Small intestine (tissue), 7 donors: Measurements from ENCODE around the gene AP4S1. TPM values are rescaled to one million over a fixed set of nuclear protein-coding genes. Genes with fewer than 3 reads are reported as not detected.
A peak's percentile ranks its signal among the peaks of the same experiment; 100 is the strongest.
"Not testable (repeated sequence)": the region's sequence is repeated elsewhere in the genome, so short reads cannot be mapped to it uniquely, and the experiment has no call there.

ENCODE experiments used
- DNase-seq, 2 donors: peaks; one replicate each; pipeline versions ENCODE4 v3.0.0 to v3.0.0-alpha.2; 2013
- FAIRE-seq: peaks from 2 replicates; lab custom pipeline; 2012; peaks lifted over from hg19 to GRCh38; lab: Jason Lieb, UNC
- H3K27ac ChIP-seq, 3 donors: one replicate each; pipeline ENCODE4 v1.5.1; 2013; ENCODE audit warnings: low read length in 2 of 3, mild to moderate bottlenecking in 2 of 3, control low read depth in 1 of 3, inconsistent platforms in 1 of 3, low read depth in 1 of 3, moderate library complexity in 1 of 3
- H3K27me3 ChIP-seq, 3 donors: one replicate each; pipeline ENCODE4 v1.6.1; 2013; ENCODE audit warnings: low read length in 3 of 3, inconsistent platforms in 1 of 3; ENCODE audit not compliant: control insufficient read depth in 3 of 3, insufficient read depth in 3 of 3
- H3K36me3 ChIP-seq, 3 donors: one replicate each; pipeline ENCODE4 v1.6.1; 2013; ENCODE audit warnings: low read length in 3 of 3, inconsistent platforms in 1 of 3, low read depth in 1 of 3, mild to moderate bottlenecking in 1 of 3, moderate library complexity in 1 of 3; ENCODE audit not compliant: control insufficient read depth in 3 of 3, insufficient read depth in 2 of 3
- H3K4me1 ChIP-seq, 3 donors: one replicate each; pipeline ENCODE4 v1.6.1; 2013; ENCODE audit warnings: low read length in 2 of 3, inconsistent platforms in 1 of 3, low read depth in 1 of 3, mild to moderate bottlenecking in 1 of 3, moderate library complexity in 1 of 3; ENCODE audit not compliant: control insufficient read depth in 3 of 3, insufficient read depth in 2 of 3
- H3K4me3 ChIP-seq, 3 donors: one replicate each; pipeline ENCODE4 v1.5.1; 2013; ENCODE audit warnings: low read length in 3 of 3, control low read depth in 1 of 3, inconsistent platforms in 1 of 3, low read depth in 1 of 3, mild to moderate bottlenecking in 1 of 3, moderate library complexity in 1 of 3
- H3K9me3 ChIP-seq, 2 donors: one replicate each; pipeline ENCODE4 v1.6.1; 2013; ENCODE audit warnings: low read depth in 1 of 2, low read length in 1 of 2; ENCODE audit not compliant: control insufficient read depth in 2 of 2, insufficient read depth in 1 of 2
- WGBS, 3 donors: extraction: QIAGEN DNeasy Blood & Tissue Kit; methylation state at CpG; one replicate each; pipeline ENCODE4 v1.1.7; 2013; 5-methylcytosine and 5-hydroxymethylcytosine counted together
- polyA plus RNA-seq, 4 donors: library from polyadenylated mRNA; stranded (reverse) in 3 of 4; unstranded in 1 of 4; fragments of 200-250 nt in 3 of 4; fragments of 120-200 nt in 1 of 4; gene quantifications; one replicate each; pipeline versions ENCODE4 v1.2.1 to v1.2.3, GENCODE V29; 2013
- donor health status: healthy with polysubstance abuse.
- donor health status: control.
- donor health status: control.
- donor health status: Bipolar disorder and iron deficiency.
- donor health status: healthy.

AP4S1 gene
- polyA plus RNA-seq, 4 donors, result 1.6 to 10.9 (median 5.7) TPM

DNA sequence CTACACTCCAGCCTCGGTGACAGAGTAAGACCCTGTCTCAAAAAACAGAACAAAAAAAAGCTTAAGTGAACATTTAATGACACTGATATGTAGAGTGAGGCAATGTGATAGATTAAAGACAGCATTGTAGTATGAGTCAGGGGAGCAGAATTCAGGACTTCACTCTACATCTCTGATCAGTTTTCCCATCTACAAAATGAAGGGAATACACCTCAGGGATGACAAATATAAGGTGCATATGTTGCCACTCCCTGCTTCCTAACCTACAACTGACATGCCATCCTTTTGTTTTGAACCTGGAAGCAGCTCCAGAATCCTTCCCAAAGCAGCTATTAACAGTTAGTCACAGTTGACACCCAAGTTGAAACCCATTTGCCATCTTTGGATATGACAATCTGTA, 31.6 kb downstream of the AP4S1 start:
- Histone ChIP-seq H3K36me3 (peaks cover 0 to 3% (median 0%) of the 10 kb centered on the region in 3 donors), H3K4me1 (peaks cover 0 to 21% (median 2%) of the 10 kb centered on the region in 3 donors), H3K4me3 (no peak overlapping the region), H3K27me3 (no peaks in the 10 kb centered on the region), H3K9me3 (no peaks in the 10 kb centered on the region), H3K27ac (no peak overlapping the region)
- no peak for DNase-seq
- FAIRE-seq, result no peak
- WGBS, 3 donors, result 91 to 100% (median 92%) methylated on average over 1 of the region's 1 CpG

DNA sequence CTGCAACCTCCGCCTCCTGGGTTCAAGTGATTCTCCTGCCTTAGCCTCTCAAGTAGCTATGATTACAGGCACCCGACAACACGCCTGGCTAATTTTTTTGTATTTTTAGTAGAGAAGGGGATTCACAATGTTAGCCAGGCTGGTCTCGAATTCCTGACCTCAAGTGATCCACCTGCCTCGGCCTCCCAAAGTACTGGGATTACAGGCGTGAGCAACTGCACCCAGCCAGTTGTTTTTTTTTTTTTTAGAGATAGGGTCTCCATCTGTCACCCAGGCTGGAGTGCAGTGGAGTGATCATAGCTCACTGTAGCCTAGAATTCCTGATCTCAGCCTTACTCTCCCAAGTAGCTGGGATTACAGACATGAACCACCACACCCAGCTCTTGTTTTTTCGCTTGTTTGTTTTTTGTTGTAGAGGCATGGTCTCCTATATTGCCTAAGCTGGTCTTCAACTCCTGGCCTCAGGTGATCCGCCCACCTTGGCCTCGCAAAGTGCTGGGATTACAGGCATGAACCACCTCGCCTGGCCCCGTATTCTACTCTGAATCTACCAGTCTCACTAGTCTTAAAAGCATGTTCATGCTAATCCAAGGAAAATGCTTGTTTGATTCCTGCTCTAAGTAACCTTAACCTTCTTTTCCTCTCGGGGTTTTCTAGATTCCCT, 32.4 kb downstream of the AP4S1 start:
- H3K27me3 ChIP-seq, result no peaks in the 10 kb centered on the region
- FAIRE-seq, result no peak
- peaks cover 0 to 3% (median 0%) of the 10 kb centered on the region in 3 donors for H3K36me3 ChIP-seq
- H3K4me3 ChIP-seq, result no peak overlapping the region
- H3K4me1 ChIP-seq, result peaks cover 0 to 21% (median 2%) of the 10 kb centered on the region in 3 donors
- no peak for DNase-seq
- 96 to 97% (median 96%) methylated on average over 12 of the region's 12 CpGs for WGBS, 3 donors
- H3K27ac ChIP-seq, result no peak overlapping the region
- no peaks in the 10 kb centered on the region for H3K9me3 ChIP-seq

DNA sequence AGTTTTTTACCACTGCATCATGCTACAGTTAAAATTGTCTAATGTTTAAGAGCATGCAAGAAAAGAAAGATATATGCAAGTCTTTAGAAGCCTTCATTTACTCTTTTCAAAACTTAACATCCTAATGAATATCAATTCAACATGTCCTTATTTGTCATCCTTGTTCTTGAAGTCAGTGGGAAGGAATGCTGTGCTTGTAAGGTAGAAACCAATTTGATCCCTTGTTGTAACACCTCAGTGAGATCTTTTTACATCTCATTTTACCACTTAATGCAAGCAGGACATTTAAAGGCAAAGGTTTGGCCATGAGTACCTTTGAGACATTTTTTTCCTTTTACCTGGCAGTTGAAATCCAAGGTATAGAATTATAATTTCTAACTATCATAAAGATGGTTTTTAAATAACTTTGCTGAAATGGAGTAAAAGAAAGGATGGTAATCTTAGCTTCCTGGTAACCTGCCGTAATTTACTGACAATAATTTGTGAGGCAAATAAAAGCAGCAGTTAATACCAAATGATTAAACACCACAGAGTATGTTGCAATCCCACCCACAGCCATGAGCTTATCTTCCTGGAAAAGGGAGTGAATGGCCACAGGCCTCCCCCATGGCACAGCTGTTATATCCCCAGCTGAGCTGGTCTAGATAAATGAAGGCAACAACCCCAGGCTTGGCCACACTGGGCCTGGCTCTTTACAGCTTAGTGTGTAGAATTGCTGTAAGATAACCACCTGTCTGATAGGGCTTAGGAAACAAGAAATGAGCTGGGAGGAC, 33.9 kb downstream of the AP4S1 start:
- H3K27me3 ChIP-seq, result no peaks in the 10 kb centered on the region
- peak; percentile 66 to 83 for DNase-seq
- no peaks in the 10 kb centered on the region for H3K36me3 ChIP-seq
- FAIRE-seq, result no peak
- WGBS, 3 donors, result 12 to 49% (median 29%) methylated on average over 1 of the region's 1 CpG
- peak overlapping the region in 2 of 3 donors; percentile 45 to 67 for H3K27ac ChIP-seq
- H3K4me3 ChIP-seq, result no peak overlapping the region
- peaks cover 0 to 21% (median 2%) of the 10 kb centered on the region in 3 donors for H3K4me1 ChIP-seq
- no peaks in the 10 kb centered on the region for H3K9me3 ChIP-seq

DNA sequence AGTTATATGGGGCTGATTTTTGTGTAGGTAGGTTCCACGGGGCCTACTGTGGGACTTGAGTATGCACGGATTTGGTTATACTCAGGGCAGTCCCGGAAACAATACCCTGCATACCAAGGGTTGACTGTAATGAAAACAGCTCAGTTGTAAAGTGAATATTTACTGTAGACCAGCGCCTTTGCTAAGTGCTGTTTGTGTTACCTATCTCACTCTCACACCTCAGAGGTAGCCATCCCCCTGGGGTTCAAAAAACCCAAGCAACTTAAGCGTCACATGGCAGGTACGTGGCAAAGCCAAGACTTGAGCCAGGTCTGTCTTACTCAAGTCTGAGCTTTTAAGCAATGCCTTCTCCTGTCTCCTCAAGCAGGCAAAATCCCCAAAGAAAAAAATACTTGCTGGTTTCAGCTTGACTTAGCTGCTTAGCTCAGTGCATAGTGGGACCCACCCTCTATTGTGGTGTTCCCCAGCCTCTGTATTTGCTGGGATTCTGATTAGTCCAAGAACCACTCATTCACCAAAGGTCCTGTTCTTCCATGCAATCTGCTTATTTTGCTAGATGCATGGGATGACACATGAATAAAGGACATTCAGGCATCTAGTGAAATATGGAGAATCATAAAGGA, 34.9 kb downstream of the AP4S1 start:
- Histone ChIP-seq H3K4me1 (peaks cover 0 to 21% (median 2%) of the 10 kb centered on the region in 3 donors), H3K9me3 (no peaks in the 10 kb centered on the region), H3K27me3 (no peaks in the 10 kb centered on the region), H3K36me3 (no peaks in the 10 kb centered on the region), H3K27ac (peak overlapping the region in 1 of 3 donors; percentile 31), H3K4me3 (no peak overlapping the region)
- DNase-seq (peak in 1 of 2 donors; percentile 18), FAIRE-seq (no peak)
- WGBS, 3 donors, result 85 to 89% (median 88%) methylated on average over 6 of the region's 6 CpGs

DNA sequence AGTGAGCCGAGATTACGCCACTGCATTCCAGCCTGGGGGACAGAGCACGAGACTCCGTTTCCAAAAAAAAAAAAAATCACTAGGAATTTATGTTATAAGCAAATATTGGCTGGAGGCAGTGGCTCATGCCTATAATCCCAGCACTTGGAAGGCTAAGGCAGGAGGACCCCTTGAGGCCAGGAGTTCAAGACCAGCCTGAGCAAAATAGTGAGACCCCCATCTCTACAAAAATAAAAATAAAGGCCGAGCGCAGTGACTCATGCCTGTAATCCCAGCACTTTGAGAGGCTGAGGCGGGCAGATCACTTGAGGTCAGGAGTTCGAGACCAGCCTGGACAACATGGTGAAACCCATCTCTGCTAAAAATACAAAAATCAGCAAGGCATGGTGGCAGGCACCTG, 37.5 kb downstream of the AP4S1 start:
- 91 to 94% (median 92%) methylated on average over 8 of the region's 8 CpGs for WGBS, 3 donors
- H3K4me3 ChIP-seq, H3K27ac ChIP-seq, H3K27me3 ChIP-seq, FAIRE-seq, DNase-seq, H3K36me3 ChIP-seq, H3K9me3 ChIP-seq: not testable (repeated sequence)
- H3K4me1 ChIP-seq, result peaks cover 0 to 21% (median 2%) of the 10 kb centered on the region in 3 donors

DNA sequence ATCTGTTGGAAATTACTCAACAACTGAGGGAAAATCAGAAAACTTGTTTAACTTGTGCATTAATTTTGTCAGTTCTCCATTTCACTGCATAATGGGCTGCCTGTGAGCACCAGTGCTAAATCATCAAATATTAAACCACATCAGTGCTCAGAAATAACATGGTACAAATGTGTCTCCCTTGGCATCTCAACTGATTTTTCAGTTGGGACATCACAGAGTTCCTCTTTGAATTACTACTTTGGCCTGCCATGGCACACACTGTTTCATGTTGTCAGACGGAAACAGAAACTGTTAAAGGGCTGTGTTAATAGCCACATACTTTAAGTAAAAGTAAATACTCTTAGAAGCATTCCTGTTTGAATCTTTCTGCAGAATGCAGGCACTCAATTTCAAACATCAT, 42.8 kb downstream of the AP4S1 start:
- Histone ChIP-seq H3K4me3 (no peak overlapping the region), H3K27ac (no peak overlapping the region), H3K27me3 (no peaks in the 10 kb centered on the region), H3K4me1 (no peaks in the 10 kb centered on the region), H3K36me3 (peaks cover 0 to 18% (median 2%) of the 10 kb centered on the region in 3 donors), H3K9me3 (no peaks in the 10 kb centered on the region)
- DNase-seq, result no peak
- 53 to 83% (median 60%) methylated on average over 1 of the region's 1 CpG for WGBS, 3 donors
- FAIRE-seq, result no peak

DNA sequence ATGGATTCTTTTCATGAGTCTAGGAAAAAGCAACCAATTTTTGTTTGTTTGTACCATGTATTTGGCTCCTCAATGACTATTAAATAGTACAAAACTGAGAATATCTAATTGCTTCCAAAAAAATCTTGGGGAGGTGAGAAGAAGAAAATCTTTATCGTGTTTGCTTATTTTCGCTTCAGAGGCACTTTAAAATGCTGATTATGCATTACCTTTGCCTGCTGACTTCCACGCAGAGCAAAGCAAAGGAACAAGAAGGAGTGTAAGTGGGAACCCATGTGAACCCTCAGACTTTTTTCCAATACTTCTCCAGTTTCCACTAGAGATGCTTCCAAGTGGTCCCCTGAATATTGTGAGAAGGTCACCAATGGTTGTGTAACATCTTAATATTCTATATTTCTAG, 43.9 kb downstream of the AP4S1 start:
- peaks cover 0 to 21% (median 2%) of the 10 kb centered on the region in 3 donors for H3K36me3 ChIP-seq
- no peaks in the 10 kb centered on the region for H3K9me3 ChIP-seq
- 94 to 98% (median 97%) methylated on average over 3 of the region's 3 CpGs for WGBS, 3 donors
- no peak for FAIRE-seq
- no peak for DNase-seq
- no peak overlapping the region for H3K4me3 ChIP-seq
- no peak overlapping the region for H3K27ac ChIP-seq
- H3K27me3 ChIP-seq, result no peaks in the 10 kb centered on the region
- no peaks in the 10 kb centered on the region for H3K4me1 ChIP-seq

DNA sequence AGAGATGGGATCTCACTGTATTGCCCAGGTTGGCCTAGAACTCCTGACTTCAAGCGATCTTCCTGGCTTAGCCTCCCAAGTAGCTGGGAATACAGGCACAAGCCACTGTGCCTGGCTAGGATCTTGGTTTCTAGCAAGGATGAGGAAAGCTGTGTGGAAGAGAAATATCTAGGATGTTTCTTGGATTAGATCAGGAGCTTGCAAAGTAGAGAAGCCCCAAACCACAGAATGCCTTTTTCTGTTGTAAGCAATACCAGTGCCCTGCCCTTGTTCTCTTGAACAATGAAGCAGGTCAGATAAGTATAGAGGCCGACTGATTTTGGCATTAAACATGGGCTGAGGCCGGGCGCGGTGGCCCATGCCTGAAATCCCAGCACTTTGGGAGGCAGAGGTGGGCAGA, 45.0 kb downstream of the AP4S1 start:
- Histone ChIP-seq H3K9me3 (no peaks in the 10 kb centered on the region), H3K27ac (no peak overlapping the region), H3K27me3 (no peaks in the 10 kb centered on the region), H3K36me3 (peaks cover 0 to 22% (median 2%) of the 10 kb centered on the region in 3 donors), H3K4me1 (no peaks in the 10 kb centered on the region), H3K4me3 (no peak overlapping the region)
- FAIRE-seq (no peak), DNase-seq (no peak)
- 95 to 97% (median 96%) methylated on average over 5 of the region's 5 CpGs for whole genome bisulfite sequencing, 3 donors
